NT2/D1 (cell line): Measurements from ENCODE around the gene CROCC2.

Source experiments
- SUZ12 ChIP-seq: IDR thresholded peaks from 2 replicates; pipeline ENCODE4 v1.6.1; 2011; ENCODE audit not compliant: insufficient read length, insufficient read depth; ENCODE audit errors: extremely low read depth
- ZNF274 ChIP-seq: IDR thresholded peaks from 2 replicates; pipeline ENCODE4 v1.6.1; 2011; ENCODE audit warnings: mild to moderate bottlenecking, low read depth, low read length

- TF ChIP-seq ZNF274 (no peak), SUZ12 (no peak)
These were observed 18.5 kb upstream of the CROCC2 start for GRCh38 chr2:240887631-240888030.
